MM.1S (cell line): ENCODE results near the gene SLC51B.

Source experiments
- DNase-seq: peaks from one replicate; pipeline ENCODE4 v3.0.0-alpha.2; 2015
- H2AFZ ChIP-seq: fragments of 300-600 bp; sonication (generic); 2 replicates; pipeline ENCODE4 v1.6.0; 2016; ENCODE audit warnings: antibody characterized with exemption, low read length
- H3F3A ChIP-seq: fragments of 300-600 bp; sonication (generic); 2 replicates; pipeline ENCODE4 v1.6.1; 2016; ENCODE audit warnings: mild to moderate bottlenecking, antibody characterized with exemption, low read length, moderate library complexity, mixed read lengths; ENCODE audit not compliant: insufficient read depth
- H3K27ac ChIP-seq: fragments of 300-600 bp; sonication (generic); 2 replicates; pipeline ENCODE4 v1.5.1; 2016; ENCODE audit warnings: mild to moderate bottlenecking, low read length
- H3K27me3 ChIP-seq: fragments of 300-600 bp; sonication (generic); replicated peaks from 2 replicates; pipeline ENCODE4 v1.6.0; 2016; ENCODE audit warnings: low read length; ENCODE audit not compliant: insufficient read depth
- H3K36me3 ChIP-seq: fragments of 300-600 bp; sonication (generic); replicated peaks from 2 replicates; pipeline ENCODE4 v1.6.1; 2016; ENCODE audit warnings: mild to moderate bottlenecking, low read length, mixed read lengths; ENCODE audit not compliant: insufficient read depth
- H3K4me1 ChIP-seq: fragments of 300-600 bp; sonication (generic); 2 replicates; pipeline ENCODE4 v1.6.1; 2016; ENCODE audit warnings: low read length, mixed read lengths
- H3K4me2 ChIP-seq: fragments of 300-600 bp; sonication (generic); 2 replicates; pipeline ENCODE4 v1.6.0; 2016; ENCODE audit warnings: low read depth, low read length
- H3K4me3 ChIP-seq: fragments of 300-600 bp; sonication (generic); 2 replicates; pipeline ENCODE4 v1.5.1; 2016; ENCODE audit warnings: low read length, mixed read lengths
- H3K79me2 ChIP-seq: fragments of 300-600 bp; sonication (generic); 2 replicates; pipeline ENCODE4 v1.6.1; 2016; ENCODE audit warnings: mixed run types, low read length, mixed read lengths
- H3K9ac ChIP-seq: fragments of 300-600 bp; sonication (generic); 2 replicates; pipeline ENCODE4 v1.6.1; 2016; ENCODE audit warnings: low read length, mixed read lengths
- H3K9me2 ChIP-seq: fragments of 300-600 bp; sonication (generic); replicated peaks from 2 replicates; pipeline ENCODE4 v1.6.1; 2016; ENCODE audit warnings: mild to moderate bottlenecking, low read length, mixed read lengths; ENCODE audit not compliant: insufficient read depth
- H3K9me3 ChIP-seq: fragments of 300-600 bp; sonication (generic); replicated peaks from 2 replicates; pipeline ENCODE4 v1.6.1; 2016; ENCODE audit warnings: mild to moderate bottlenecking, low read length, mixed read lengths; ENCODE audit not compliant: insufficient read depth
- H4K20me1 ChIP-seq: fragments of 300-600 bp; sonication (generic); 2 replicates; pipeline ENCODE4 v1.6.1; 2016; ENCODE audit warnings: mild to moderate bottlenecking, low read length, moderate library complexity, mixed read lengths; ENCODE audit not compliant: insufficient read depth
- CTCF ChIP-seq: fragments of 300-600 bp; sonication (generic); IDR thresholded peaks from 2 replicates; pipeline ENCODE4 v1.5.1; 2016; ENCODE audit warnings: antibody characterized with exemption, low read length, mixed read lengths
- EZH2 ChIP-seq: fragments of 300-600 bp; sonication (generic); optimal IDR thresholded peaks from 2 replicates; pipeline ENCODE3; 2017; ENCODE audit warnings: low read depth, mild to moderate bottlenecking, antibody characterized with exemption, low read length, mixed read lengths
- EZH2phosphoT487 ChIP-seq: fragments of 300-600 bp; sonication (generic); IDR thresholded peaks from 2 replicates; pipeline ENCODE4 v1.6.1; 2018; ENCODE audit warnings: antibody characterized with exemption, low read length

SLC51B gene

DNA sequence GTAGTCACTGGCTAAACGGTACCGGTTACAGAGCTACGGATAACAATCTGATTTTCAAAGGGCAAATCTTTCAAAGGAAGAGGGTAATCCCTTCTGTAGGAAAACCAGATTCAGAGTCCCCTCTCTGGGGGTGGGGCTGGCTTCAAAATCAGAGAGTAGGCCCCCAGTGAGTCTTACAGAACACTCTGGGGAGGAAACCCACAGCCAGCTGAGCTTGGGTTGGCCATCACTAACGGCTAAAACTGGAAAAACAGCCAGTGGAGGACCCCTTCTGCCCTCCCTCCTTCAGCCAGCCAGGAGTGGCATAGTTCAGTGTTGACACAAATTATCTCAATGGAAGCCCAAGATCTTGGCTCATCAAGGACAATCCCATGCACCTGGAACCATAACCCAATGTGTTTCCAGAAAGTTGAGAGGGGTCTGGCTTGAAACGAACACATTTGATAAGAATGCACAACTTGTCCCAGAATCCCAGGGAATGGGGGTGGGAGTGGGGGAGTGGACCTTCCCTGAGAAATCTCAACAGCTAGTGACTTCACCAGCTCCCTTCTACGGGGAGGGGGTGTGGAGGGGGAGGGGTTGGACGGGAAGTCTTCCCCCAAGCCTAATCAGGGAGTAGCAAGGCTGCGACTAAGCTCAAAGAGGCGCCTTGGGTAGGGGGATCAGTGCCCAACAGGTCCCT is 21.6 kb downstream of the SLC51B start:
- Histone ChIP-seq H3K36me3 (no peaks in the 10 kb centered on the region), H3K4me2 (no peak overlapping the region), H3F3A (no peaks in the 10 kb centered on the region), H3K4me3 (no peak overlapping the region), H3K9me3 (no peaks in the 10 kb centered on the region), H3K27me3 (peaks cover 20% of the 10 kb centered on the region), H3K9ac (no peak overlapping the region), H3K27ac (no peak overlapping the region), H4K20me1 (no peaks in the 10 kb centered on the region), H3K9me2 (no peaks in the 10 kb centered on the region), H3K4me1 (no peaks in the 10 kb centered on the region), H2AFZ (no peak overlapping the region), H3K79me2 (no peaks in the 10 kb centered on the region)
- DNase-seq = no peak
- TF ChIP-seq CTCF (no peak), EZH2phosphoT487 (no peak), EZH2 (no peak)

- Histone ChIP-seq H3K9ac (no peak overlapping the region), H4K20me1 (no peaks in the 10 kb centered on the region), H3K27ac (no peak overlapping the region)
Measured at GRCh38 chr15:65067317-65067644, 22.1 kb downstream of the SLC51B start.

GRCh38 chr15:65067645-65068402 is 22.6 kb downstream of the SLC51B start, which contains the start of gene RASL12:
Gene RASL12, minus strand, starts transcription at chr15:65067991. Its CDS starts 156 bp downstream, at chr15:65067835.
- H3K9me2 ChIP-seq = no peaks in the 10 kb centered on the region
- TF ChIP-seq CTCF (no peak), EZH2phosphoT487 (no peak), EZH2 (no peak)
- H3K9me3 ChIP-seq = no peaks in the 10 kb centered on the region
- no peaks in the 10 kb centered on the region for H4K20me1 ChIP-seq
- no peak for DNase-seq
- no peaks in the 10 kb centered on the region for H3K36me3 ChIP-seq
- H3K79me2 ChIP-seq = no peaks in the 10 kb centered on the region
- no peak within 1 kb of the TSS for H2AFZ ChIP-seq
- peaks cover 20% of the 10 kb centered on the region for H3K27me3 ChIP-seq
- no peak within 1 kb of the TSS for H3K4me2 ChIP-seq
- H3K27ac ChIP-seq = no peak within 1 kb of the TSS
- H3F3A ChIP-seq = no peaks in the 10 kb centered on the region
- no peak within 1 kb of the TSS for H3K4me3 ChIP-seq
- no peak within 1 kb of the TSS for H3K9ac ChIP-seq
- H3K4me1 ChIP-seq = no peaks in the 10 kb centered on the region

More at GRCh38 chr15:65067317-65067644, 22.1 kb downstream of the SLC51B start:
- Histone ChIP-seq H3K9me2 (no peaks in the 10 kb centered on the region), H2AFZ (no peak overlapping the region), H3K27me3 (peaks cover 20% of the 10 kb centered on the region), H3K36me3 (no peaks in the 10 kb centered on the region), H3F3A (no peaks in the 10 kb centered on the region), H3K4me1 (no peaks in the 10 kb centered on the region), H3K4me2 (no peak overlapping the region), H3K9me3 (no peaks in the 10 kb centered on the region), H3K4me3 (no peak overlapping the region), H3K79me2 (no peaks in the 10 kb centered on the region)
- DNase-seq = no peak
- TF ChIP-seq EZH2 (no peak), EZH2phosphoT487 (no peak), CTCF (no peak)
